KMS-11 (cell line): Measurements from ENCODE around the gene ATP8A2.

ENCODE experiments used
- H2AFZ ChIP-seq: fragments of 200-600 bp; sonication (generic); 2 replicates; pipeline ENCODE4 v1.6.1; 2016; ENCODE audit warnings: antibody characterized with exemption, mixed run types, low read depth
- H3K27ac ChIP-seq: fragments of 200-600 bp; sonication (generic); 2 replicates; pipeline ENCODE4 v1.6.1; 2016; ENCODE audit warnings: mild to moderate bottlenecking, mixed run types
- H3K27me3 ChIP-seq: fragments of 200-600 bp; sonication (generic); 2 replicates; pipeline ENCODE4 v1.6.1; 2017; ENCODE audit warnings: mild to moderate bottlenecking, low read depth, mixed run types, moderate library complexity; ENCODE audit not compliant: insufficient read depth
- H3K36me3 ChIP-seq: fragments of 200-600 bp; sonication (generic); 2 replicates; pipeline ENCODE4 v1.6.1; 2017; ENCODE audit warnings: mild to moderate bottlenecking, mixed run types; ENCODE audit not compliant: insufficient read depth
- H3K4me1 ChIP-seq: fragments of 200-600 bp; sonication (generic); 2 replicates; pipeline ENCODE4 v1.6.1; 2016; ENCODE audit warnings: mild to moderate bottlenecking, low read depth, mixed run types; ENCODE audit not compliant: poor library complexity, severe bottlenecking
- H3K4me2 ChIP-seq: fragments of 200-600 bp; sonication (generic); 2 replicates; pipeline ENCODE4 v1.7.0; 2016; ENCODE audit warnings: mild to moderate bottlenecking, mixed run types
- H3K4me3 ChIP-seq: fragments of 200-600 bp; sonication (generic); IDR thresholded peaks from 2 replicates; pipeline ENCODE4 v1.6.1; 2017; ENCODE audit warnings: low read depth, low read length, mixed read lengths; ENCODE audit not compliant: insufficient read depth
- H3K79me2 ChIP-seq: fragments of 200-600 bp; sonication (generic); 2 replicates; pipeline ENCODE4 v1.6.1; 2016; ENCODE audit warnings: low read depth, mixed run types; ENCODE audit not compliant: insufficient read depth
- H3K9ac ChIP-seq: fragments of 200-600 bp; sonication (generic); 2 replicates; pipeline ENCODE4 v1.6.1; 2016; ENCODE audit warnings: mild to moderate bottlenecking, mixed run types
- H4K20me1 ChIP-seq: fragments of 200-600 bp; sonication (generic); 2 replicates; pipeline ENCODE4 v1.6.1; 2016; ENCODE audit warnings: mild to moderate bottlenecking, mixed run types; ENCODE audit not compliant: insufficient read depth
- TF ChIP-seq, protein P1 (sequence below): fragments of 200-600 bp; sonication (generic); conservative IDR thresholded peaks from 2 replicates; pipeline ENCODE4 v1.6.1; 2017; ENCODE audit warnings: low read depth, mild to moderate bottlenecking, antibody characterized with exemption, low read length, moderate library complexity, mixed read lengths

ATP8A2 gene

GRCh38 chr13:26011208-26011573, 639.4 kb downstream of the ATP8A2 start:
- Histone ChIP-seq H3K9ac (no peak overlapping the region), H3K27me3 (no peaks in the 10 kb centered on the region), H3K4me1 (peaks cover 4% of the 10 kb centered on the region), H2AFZ (no peak overlapping the region), H3K36me3 (no peaks in the 10 kb centered on the region), H3K4me2 (no peak overlapping the region), H3K4me3 (no peak overlapping the region), H3K79me2 (no peaks in the 10 kb centered on the region), H4K20me1 (no peaks in the 10 kb centered on the region), H3K27ac (no peak overlapping the region)
- TF ChIP-seq, protein P1, sequence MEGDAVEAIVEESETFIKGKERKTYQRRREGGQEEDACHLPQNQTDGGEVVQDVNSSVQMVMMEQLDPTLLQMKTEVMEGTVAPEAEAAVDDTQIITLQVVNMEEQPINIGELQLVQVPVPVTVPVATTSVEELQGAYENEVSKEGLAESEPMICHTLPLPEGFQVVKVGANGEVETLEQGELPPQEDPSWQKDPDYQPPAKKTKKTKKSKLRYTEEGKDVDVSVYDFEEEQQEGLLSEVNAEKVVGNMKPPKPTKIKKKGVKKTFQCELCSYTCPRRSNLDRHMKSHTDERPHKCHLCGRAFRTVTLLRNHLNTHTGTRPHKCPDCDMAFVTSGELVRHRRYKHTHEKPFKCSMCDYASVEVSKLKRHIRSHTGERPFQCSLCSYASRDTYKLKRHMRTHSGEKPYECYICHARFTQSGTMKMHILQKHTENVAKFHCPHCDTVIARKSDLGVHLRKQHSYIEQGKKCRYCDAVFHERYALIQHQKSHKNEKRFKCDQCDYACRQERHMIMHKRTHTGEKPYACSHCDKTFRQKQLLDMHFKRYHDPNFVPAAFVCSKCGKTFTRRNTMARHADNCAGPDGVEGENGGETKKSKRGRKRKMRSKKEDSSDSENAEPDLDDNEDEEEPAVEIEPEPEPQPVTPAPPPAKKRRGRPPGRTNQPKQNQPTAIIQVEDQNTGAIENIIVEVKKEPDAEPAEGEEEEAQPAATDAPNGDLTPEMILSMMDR, result no peak

- Histone ChIP-seq H3K4me1 (peaks cover 4% of the 10 kb centered on the region), H3K4me2 (no peak overlapping the region), H3K4me3 (no peak overlapping the region)
These were observed 640.4 kb downstream of the ATP8A2 start for GRCh38 chr13:26011996-26012821.

DNA sequence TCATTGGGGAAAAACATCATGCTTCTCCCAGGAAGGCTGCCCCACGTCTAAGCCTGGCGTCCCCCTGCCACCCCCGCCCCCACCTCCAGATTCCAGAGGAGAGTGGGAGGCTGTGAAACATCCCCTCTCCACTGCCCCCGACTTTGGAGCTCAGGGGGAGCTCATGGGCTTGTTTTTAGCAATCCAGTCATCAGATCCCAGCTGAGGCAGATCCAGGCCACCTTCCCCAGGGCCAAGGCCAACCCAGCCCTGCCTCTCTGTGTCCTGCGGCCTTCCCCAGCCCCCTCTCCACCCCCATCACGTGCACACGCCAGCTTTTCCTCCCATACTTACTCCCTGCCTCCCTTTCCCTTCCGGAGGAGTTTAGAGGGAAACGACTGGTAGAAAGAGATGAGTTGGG, 641.2 kb downstream of the ATP8A2 start:
- no peaks in the 10 kb centered on the region for H3K79me2 ChIP-seq
- H3K27ac ChIP-seq, result no peak overlapping the region
- no peaks in the 10 kb centered on the region for H3K4me1 ChIP-seq
- no peak overlapping the region for H3K9ac ChIP-seq
- H3K4me2 ChIP-seq, result no peak overlapping the region
- no peak overlapping the region for H3K4me3 ChIP-seq
- H3K36me3 ChIP-seq, result no peaks in the 10 kb centered on the region
- no peaks in the 10 kb centered on the region for H4K20me1 ChIP-seq
- H2AFZ ChIP-seq, result no peak overlapping the region
- TF ChIP-seq, protein P1, result no peak
- no peaks in the 10 kb centered on the region for H3K27me3 ChIP-seq

More at GRCh38 chr13:26011996-26012821, 640.4 kb downstream of the ATP8A2 start:
- no peak overlapping the region for H3K9ac ChIP-seq
- H4K20me1 ChIP-seq, result no peaks in the 10 kb centered on the region
- no peaks in the 10 kb centered on the region for H3K79me2 ChIP-seq
- no peak overlapping the region for H2AFZ ChIP-seq
- TF ChIP-seq, protein P1, result no peak
- H3K27me3 ChIP-seq, result no peaks in the 10 kb centered on the region
- H3K27ac ChIP-seq, result no peak overlapping the region
- no peaks in the 10 kb centered on the region for H3K36me3 ChIP-seq

GRCh38 chr13:26015271-26016125, 643.7 kb downstream of the ATP8A2 start:
- H3K36me3 ChIP-seq, result no peaks in the 10 kb centered on the region
- H3K4me1 ChIP-seq, result no peaks in the 10 kb centered on the region
- H4K20me1 ChIP-seq, result no peaks in the 10 kb centered on the region
- no peak overlapping the region for H3K9ac ChIP-seq
- H3K27me3 ChIP-seq, result no peaks in the 10 kb centered on the region
- no peaks in the 10 kb centered on the region for H3K79me2 ChIP-seq
- TF ChIP-seq, protein P1, result no peak
- no peak overlapping the region for H3K4me2 ChIP-seq
- H3K27ac ChIP-seq, result no peak overlapping the region
- no peak overlapping the region for H3K4me3 ChIP-seq
- no peak overlapping the region for H2AFZ ChIP-seq
